A673 (cell line): ENCODE results near the gene MVK. TPM values are rescaled to one million over a fixed set of nuclear protein-coding genes. Genes with fewer than 3 reads are reported as not detected.

Experiments
- BruUV-seq: library from RNA; stranded (reverse); fragments of 400-500 nt; replicated peaks from 2 replicates; lab custom pipeline; 2021; lab: Mats Ljungman, UMichigan
- CTCF ChIA-PET: fragments of 300-600 bp; sonication (Branson Sonifier 250); formaldehyde crosslinking; loops from one replicate; lab custom pipeline; 2022; ENCODE audit warnings: antibody characterized with exemption; lab: Charles Lee
- POLR2A ChIA-PET: fragments of 300-600 bp; sonication (Branson Sonifier 250); formaldehyde crosslinking; loops from one replicate; lab custom pipeline; 2022; ENCODE audit warnings: antibody characterized with exemption; ENCODE audit not compliant: low non-redundant PET; lab: Charles Lee
- DNase-seq: peaks from one replicate; pipeline ENCODE4 v3.0.0-alpha.2; 2015; ENCODE audit warnings: low spot score
- H3K27ac ChIP-seq: fragments of 200-600 bp; sonication (generic); 2 replicates; pipeline ENCODE4 v1.5.1; 2016; ENCODE audit warnings: mixed run types, low read depth, mild to moderate bottlenecking, mixed read lengths, antibody characterized with exemption, low read length; ENCODE audit not compliant: poor library complexity, severe bottlenecking
- H3K27me3 ChIP-seq: fragments of 200-600 bp; sonication (generic); replicated peaks from 2 replicates; pipeline ENCODE4 v1.6.1; 2017; ENCODE audit warnings: mixed run types, low read depth, mild to moderate bottlenecking, mixed read lengths, antibody characterized with exemption, low read length; ENCODE audit not compliant: insufficient read depth, poor library complexity
- H3K36me3 ChIP-seq: fragments of 200-600 bp; sonication (generic); 2 replicates; pipeline ENCODE4 v1.6.1; 2016; ENCODE audit warnings: mixed run types, mild to moderate bottlenecking, mixed read lengths, antibody characterized with exemption, low read length; ENCODE audit not compliant: insufficient read depth, poor library complexity, severe bottlenecking
- H3K4me1 ChIP-seq: fragments of 200-600 bp; sonication (generic); 2 replicates; pipeline ENCODE4 v1.6.1; 2017; ENCODE audit warnings: mixed run types, mild to moderate bottlenecking, mixed read lengths, antibody characterized with exemption, low read length; ENCODE audit not compliant: insufficient read depth, poor library complexity, severe bottlenecking
- H3K4me3 ChIP-seq: fragments of 200-600 bp; sonication (generic); 2 replicates; pipeline ENCODE4 v1.5.1; 2016; ENCODE audit warnings: low read depth, mixed run types, mild to moderate bottlenecking, mixed read lengths, low read length; ENCODE audit not compliant: poor library complexity, severe bottlenecking
- H3K9me3 ChIP-seq: fragments of 200-600 bp; sonication (generic); 2 replicates; pipeline ENCODE4 v1.6.1; 2016; ENCODE audit warnings: mixed run types, low read depth, mild to moderate bottlenecking, mixed read lengths, antibody characterized with exemption, low read length; ENCODE audit not compliant: poor library complexity, severe bottlenecking
- EZH2 ChIP-seq: fragments of 200-600 bp; sonication (generic); IDR thresholded peaks from 2 replicates; pipeline ENCODE4 v1.6.1; 2017; ENCODE audit warnings: borderline replicate concordance, low read depth, mild to moderate bottlenecking, mixed read lengths, antibody characterized with exemption, low read length; ENCODE audit not compliant: poor library complexity, severe bottlenecking
- intact Hi-C: fragments of 100-400 bp; cut with micrococcal nuclease; formaldehyde crosslinking; loops from one replicate; pipeline ENCODE4 v1.10.0; 2022; ENCODE audit not compliant: unreplicated experiment
- total RNA-seq: library from RNA; stranded (reverse); gene quantifications from 2 replicates; pipeline ENCODE4 v1.2.3, GENCODE V29; 2021
- TF ChIP-seq, protein P1 (sequence below): fragments of 300-800, 200-600 bp; sonication (generic); conservative IDR thresholded peaks from 2 replicates; pipeline ENCODE4 v1.5.1; 2017; ENCODE audit warnings: low read depth, mild to moderate bottlenecking, antibody characterized with exemption, low read length, moderate library complexity, mixed read lengths

The MVK gene
- total RNA-seq, 1 experiment from 2014 or later = 56.0 TPM

DNA sequence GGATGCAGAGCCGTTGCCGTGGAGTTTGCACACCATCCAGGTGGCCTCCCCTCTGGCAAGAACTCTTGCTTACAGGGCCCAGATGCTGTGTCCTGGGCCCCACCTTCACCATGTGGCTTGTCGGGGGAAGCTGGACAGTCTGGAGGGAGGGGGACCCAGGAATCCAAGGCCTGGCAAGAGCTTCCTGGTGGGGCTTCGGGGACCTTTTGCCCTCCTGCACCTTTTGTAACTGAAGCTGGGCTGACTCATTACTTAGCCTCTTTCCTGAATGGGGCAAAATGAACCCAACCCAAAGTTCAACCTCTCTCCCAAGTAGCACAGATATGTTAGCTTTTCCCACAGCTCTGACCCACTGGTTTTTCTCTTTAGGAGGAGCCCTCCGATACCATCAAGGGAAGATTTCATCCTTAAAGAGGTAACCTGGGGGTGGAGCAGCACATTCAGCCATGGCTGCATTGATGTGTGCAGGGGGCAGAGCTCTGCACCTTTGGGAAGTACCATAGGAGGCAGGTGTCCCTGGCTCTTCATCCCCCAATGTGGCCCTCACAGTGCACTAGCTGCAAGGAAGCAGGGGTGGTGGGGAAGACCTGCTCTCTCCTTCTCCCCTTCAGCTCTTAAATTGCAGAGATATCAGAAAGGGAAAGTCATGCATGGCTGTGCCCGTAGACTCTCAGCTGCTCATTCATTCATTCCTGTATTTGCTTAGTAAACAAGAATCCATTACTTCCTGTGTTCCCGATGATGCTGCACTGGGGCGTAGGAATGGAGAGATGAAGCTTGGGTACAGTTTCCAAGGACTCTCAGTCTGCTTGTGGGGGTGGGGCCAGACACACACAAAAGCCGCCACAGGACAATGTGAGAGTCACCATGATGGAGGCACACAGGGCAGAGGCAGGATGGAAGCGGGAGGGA, 13.0 kb downstream of the MVK start:
- no TSS peak for BruUV-seq
- intact Hi-C loops = no loop called here
- CTCF ChIA-PET = no interaction called here

DNA sequence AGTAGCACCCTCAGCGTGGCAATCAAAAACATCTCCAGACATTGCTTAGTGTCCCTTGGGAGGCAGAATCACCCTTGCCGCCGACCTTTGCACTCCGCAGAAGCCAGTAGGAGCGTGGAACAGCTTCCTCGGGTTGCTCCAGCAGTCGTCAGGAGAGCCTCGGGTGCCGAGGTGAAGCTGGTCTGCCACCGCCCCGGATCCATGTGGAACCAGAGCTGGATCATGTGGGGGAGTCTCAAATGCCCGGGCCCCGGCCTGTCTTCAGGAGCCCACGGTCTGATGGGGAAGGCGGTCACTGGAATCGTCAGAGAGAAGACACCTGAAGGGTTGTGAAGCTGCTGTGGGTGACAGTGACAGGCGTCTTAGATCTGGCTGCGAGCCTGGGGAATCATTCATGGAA, 14.3 kb downstream of the MVK start:
- intact Hi-C loops = no loop called here
- Histone ChIP-seq H3K9me3 (no peaks in the 10 kb centered on the region), H3K36me3 (peaks cover 51% of the 10 kb centered on the region), H3K4me3 (no peak overlapping the region), H3K27me3 (no peaks in the 10 kb centered on the region), H3K27ac (no peak overlapping the region), H3K4me1 (no peaks in the 10 kb centered on the region)
- no TSS peak for BruUV-seq
- ChIA-PET CTCF (no interaction called here), POLR2A (interaction anchor here (0.7 kb wide), 1 partner anchor 44 kb away, joined by 3 read pairs; no protein-coding TSS in a partner anchor)
- DNase-seq = no peak
- TF ChIP-seq, protein P1, sequence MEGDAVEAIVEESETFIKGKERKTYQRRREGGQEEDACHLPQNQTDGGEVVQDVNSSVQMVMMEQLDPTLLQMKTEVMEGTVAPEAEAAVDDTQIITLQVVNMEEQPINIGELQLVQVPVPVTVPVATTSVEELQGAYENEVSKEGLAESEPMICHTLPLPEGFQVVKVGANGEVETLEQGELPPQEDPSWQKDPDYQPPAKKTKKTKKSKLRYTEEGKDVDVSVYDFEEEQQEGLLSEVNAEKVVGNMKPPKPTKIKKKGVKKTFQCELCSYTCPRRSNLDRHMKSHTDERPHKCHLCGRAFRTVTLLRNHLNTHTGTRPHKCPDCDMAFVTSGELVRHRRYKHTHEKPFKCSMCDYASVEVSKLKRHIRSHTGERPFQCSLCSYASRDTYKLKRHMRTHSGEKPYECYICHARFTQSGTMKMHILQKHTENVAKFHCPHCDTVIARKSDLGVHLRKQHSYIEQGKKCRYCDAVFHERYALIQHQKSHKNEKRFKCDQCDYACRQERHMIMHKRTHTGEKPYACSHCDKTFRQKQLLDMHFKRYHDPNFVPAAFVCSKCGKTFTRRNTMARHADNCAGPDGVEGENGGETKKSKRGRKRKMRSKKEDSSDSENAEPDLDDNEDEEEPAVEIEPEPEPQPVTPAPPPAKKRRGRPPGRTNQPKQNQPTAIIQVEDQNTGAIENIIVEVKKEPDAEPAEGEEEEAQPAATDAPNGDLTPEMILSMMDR = no peak
- no peak for TF ChIP-seq EZH2

More for the DNA sequence above, 13.0 kb downstream of the MVK start:
- Histone ChIP-seq H3K4me3 (no peak overlapping the region), H3K36me3 (peaks cover 51% of the 10 kb centered on the region), H3K27ac (no peak overlapping the region), H3K27me3 (no peaks in the 10 kb centered on the region), H3K4me1 (no peaks in the 10 kb centered on the region), H3K9me3 (no peaks in the 10 kb centered on the region)
- POLR2A ChIA-PET = interaction anchor here (0.7 kb wide), 1 partner anchor 46 kb away, joined by 3 read pairs; no protein-coding TSS in a partner anchor
- no peak for DNase-seq
- TF ChIP-seq EZH2 = no peak
- TF ChIP-seq, protein P1 = no peak

- intact Hi-C loops = no loop called here
- DNase-seq = no peak
- no peak for TF ChIP-seq EZH2
- TF ChIP-seq, protein P1 = no peak
- CTCF ChIA-PET = no interaction called here
- Histone ChIP-seq H3K4me3 (no peak overlapping the region), H3K27ac (no peak overlapping the region), H3K9me3 (no peaks in the 10 kb centered on the region), H3K27me3 (no peaks in the 10 kb centered on the region), H3K36me3 (peaks cover 49% of the 10 kb centered on the region), H3K4me1 (no peaks in the 10 kb centered on the region)
- no TSS peak for BruUV-seq
- POLR2A ChIA-PET = no interaction called here
Observed at GRCh38 chr12:109588461-109589239, 15.1 kb downstream of the MVK start.
